ENCODE results near the gene PF4V1.

PF4V1 gene

GRCh38 chr4:73859614-73860088 is 6.6 kb downstream of the PF4V1 start:
- no peaks in the 10 kb centered on the region for H3K36me3 Mint-ChIP-seq
- no peak overlapping the region for H3K4me3 Mint-ChIP-seq
- no peaks in the 10 kb centered on the region for H3K4me1 Mint-ChIP-seq
- DNase-seq (ENCODE audit: low spot score in 2 of 2) (no peak), ATAC-seq (no peak)
- H3K9me3 Mint-ChIP-seq, result no peaks in the 10 kb centered on the region
- no peak overlapping the region for H3K27ac Mint-ChIP-seq

GRCh38 chr4:73860181-73860580 is 7.1 kb downstream of the PF4V1 start:
- ATAC-seq (no peak), DNase-seq (ENCODE audit: low spot score in 2 of 2) (no peak)
- H3K9me3 Mint-ChIP-seq, result no peaks in the 10 kb centered on the region
- H3K4me3 Mint-ChIP-seq, result no peak overlapping the region
- no peaks in the 10 kb centered on the region for H3K4me1 Mint-ChIP-seq
- no peak overlapping the region for H3K27ac Mint-ChIP-seq
- H3K36me3 Mint-ChIP-seq, result no peaks in the 10 kb centered on the region

GRCh38 chr4:73860917-73861316 is 7.8 kb downstream of the PF4V1 start:
- no peak overlapping the region for H3K4me3 Mint-ChIP-seq
- H3K27ac Mint-ChIP-seq, result no peak overlapping the region
- H3K9me3 Mint-ChIP-seq, result no peaks in the 10 kb centered on the region
- no peaks in the 10 kb centered on the region for H3K4me1 Mint-ChIP-seq
- H3K36me3 Mint-ChIP-seq, result no peaks in the 10 kb centered on the region
- no peak for DNase-seq (ENCODE audit: low spot score in 2 of 2)
- ATAC-seq, result no peak

GRCh38 chr4:73862322-73862721 is 9.2 kb downstream of the PF4V1 start:
- no peak overlapping the region for H3K4me3 Mint-ChIP-seq
- no peak overlapping the region for H3K27ac Mint-ChIP-seq
- no peaks in the 10 kb centered on the region for H3K9me3 Mint-ChIP-seq
- no peaks in the 10 kb centered on the region for H3K36me3 Mint-ChIP-seq
- ATAC-seq (no peak), DNase-seq (ENCODE audit: low spot score in 2 of 2) (no peak)
- no peaks in the 10 kb centered on the region for H3K4me1 Mint-ChIP-seq

- ATAC-seq (no peak), DNase-seq (ENCODE audit: low spot score in 2 of 2) (no peak)
- Mint-ChIP-seq H3K4me3 (no peak overlapping the region), H3K4me1 (no peaks in the 10 kb centered on the region), H3K36me3 (no peaks in the 10 kb centered on the region), H3K9me3 (no peaks in the 10 kb centered on the region), H3K27ac (no peak overlapping the region)
Measured at GRCh38 chr4:73864365-73864764, 11.3 kb downstream of the PF4V1 start.

GRCh38 chr4:73864961-73865360 is 11.9 kb downstream of the PF4V1 start:
- Mint-ChIP-seq H3K9me3 (no peaks in the 10 kb centered on the region), H3K36me3 (no peaks in the 10 kb centered on the region), H3K4me1 (no peaks in the 10 kb centered on the region), H3K27ac (no peak overlapping the region), H3K4me3 (no peak overlapping the region)
- no peak for DNase-seq (ENCODE audit: low spot score in 2 of 2)
- ATAC-seq, result no peak

GRCh38 chr4:73865431-73866096 is 12.5 kb downstream of the PF4V1 start:
- Mint-ChIP-seq H3K4me3 (no peak overlapping the region), H3K27ac (no peak overlapping the region), H3K9me3 (no peaks in the 10 kb centered on the region), H3K4me1 (no peaks in the 10 kb centered on the region), H3K36me3 (no peaks in the 10 kb centered on the region)
- ATAC-seq (no peak), DNase-seq (ENCODE audit: low spot score in 2 of 2) (no peak)

GRCh38 chr4:73866246-73866645 is 13.2 kb downstream of the PF4V1 start:
- Mint-ChIP-seq H3K9me3 (no peaks in the 10 kb centered on the region), H3K4me3 (no peak overlapping the region), H3K27ac (no peak overlapping the region), H3K4me1 (no peaks in the 10 kb centered on the region), H3K36me3 (no peaks in the 10 kb centered on the region)
- DNase-seq (ENCODE audit: low spot score in 2 of 2) (no peak), ATAC-seq (no peak)

- no peak for ATAC-seq
- peaks cover 2% of the 10 kb centered on the region for H3K9me3 Mint-ChIP-seq
- H3K4me3 Mint-ChIP-seq, result no peak overlapping the region
- no peak for DNase-seq (ENCODE audit: low spot score in 2 of 2)
- H3K36me3 Mint-ChIP-seq, result no peaks in the 10 kb centered on the region
- H3K4me1 Mint-ChIP-seq, result no peaks in the 10 kb centered on the region
- no peak overlapping the region for H3K27ac Mint-ChIP-seq
Measured at GRCh38 chr4:73867783-73868182, 14.7 kb downstream of the PF4V1 start.

GRCh38 chr4:73868206-73869129 is 15.4 kb downstream of the PF4V1 start:
- ATAC-seq, result no peak
- no peaks in the 10 kb centered on the region for H3K36me3 Mint-ChIP-seq
- DNase-seq (ENCODE audit: low spot score in 2 of 2), result no peak

GRCh38 chr4:73869130-73870055 is 16.3 kb downstream of the PF4V1 start, which contains the start of gene CXCL1:
CXCL1 (plus strand) TSS chr4:73869393; CDS start chr4:73869471, 78 bp downstream.
- Mint-ChIP-seq H3K27ac (no peak within 1 kb of the TSS), H3K36me3 (no peaks in the 10 kb centered on the region), H3K4me1 (no peaks in the 10 kb centered on the region), H3K4me3 (no peak within 1 kb of the TSS), H3K9me3 (peaks cover 4% of the 10 kb centered on the region)
- DNase-seq (ENCODE audit: low spot score in 2 of 2), result no peak
- no peak for ATAC-seq

More at GRCh38 chr4:73868206-73869129, 15.4 kb downstream of the PF4V1 start:
- Mint-ChIP-seq H3K9me3 (peaks cover 4% of the 10 kb centered on the region), H3K27ac (no peak overlapping the region), H3K4me3 (no peak overlapping the region), H3K4me1 (no peaks in the 10 kb centered on the region)

- Mint-ChIP-seq H3K4me1 (no peaks in the 10 kb centered on the region), H3K4me3 (no peak overlapping the region), H3K27ac (no peak overlapping the region), H3K9me3 (peaks cover 4% of the 10 kb centered on the region), H3K36me3 (no peaks in the 10 kb centered on the region)
- DNase-seq (ENCODE audit: low spot score in 2 of 2), result no peak
- ATAC-seq, result no peak
Measured at GRCh38 chr4:73870260-73870659, 17.2 kb downstream of the PF4V1 start.

- H3K4me1 Mint-ChIP-seq, result no peaks in the 10 kb centered on the region
- ATAC-seq, result no peak
- DNase-seq (ENCODE audit: low spot score in 2 of 2), result no peak
- H3K4me3 Mint-ChIP-seq, result no peak overlapping the region
- peaks cover 4% of the 10 kb centered on the region for H3K9me3 Mint-ChIP-seq
- no peak overlapping the region for H3K27ac Mint-ChIP-seq
- no peaks in the 10 kb centered on the region for H3K36me3 Mint-ChIP-seq
Measured at GRCh38 chr4:73870768-73871167, 17.7 kb downstream of the PF4V1 start.

- Mint-ChIP-seq H3K4me1 (no peaks in the 10 kb centered on the region), H3K4me3 (no peak overlapping the region), H3K27ac (no peak overlapping the region), H3K9me3 (peaks cover 4% of the 10 kb centered on the region), H3K36me3 (no peaks in the 10 kb centered on the region)
- DNase-seq (ENCODE audit: low spot score in 2 of 2) (no peak), ATAC-seq (no peak)
Measured at GRCh38 chr4:73871511-73872310, 18.6 kb downstream of the PF4V1 start.
